GM18909 (cell line): Measurements from ENCODE around the gene ANKRD33B.
"Not testable (repeated sequence)": the region's sequence is repeated elsewhere in the genome, so short reads cannot be mapped to it uniquely, and the experiment has no call there.

ENCODE experiments used
- ATAC-seq: cut with Tn5 transposase; IDR thresholded peaks from one replicate; pipeline ENCODE4 v1.9.1; 2021; ENCODE audit warnings: mild to moderate bottlenecking; ENCODE audit not compliant: unreplicated experiment, poor library complexity

Gene ANKRD33B

GRCh38 chr5:10653043-10653442 is 89.2 kb downstream of the ANKRD33B start:
- no peak for ATAC-seq

GRCh38 chr5:10653751-10654400 is 90.0 kb downstream of the ANKRD33B start:
- no peak for ATAC-seq

- ATAC-seq: no peak
These were observed 90.7 kb downstream of the ANKRD33B start for GRCh38 chr5:10654566-10654965.

DNA sequence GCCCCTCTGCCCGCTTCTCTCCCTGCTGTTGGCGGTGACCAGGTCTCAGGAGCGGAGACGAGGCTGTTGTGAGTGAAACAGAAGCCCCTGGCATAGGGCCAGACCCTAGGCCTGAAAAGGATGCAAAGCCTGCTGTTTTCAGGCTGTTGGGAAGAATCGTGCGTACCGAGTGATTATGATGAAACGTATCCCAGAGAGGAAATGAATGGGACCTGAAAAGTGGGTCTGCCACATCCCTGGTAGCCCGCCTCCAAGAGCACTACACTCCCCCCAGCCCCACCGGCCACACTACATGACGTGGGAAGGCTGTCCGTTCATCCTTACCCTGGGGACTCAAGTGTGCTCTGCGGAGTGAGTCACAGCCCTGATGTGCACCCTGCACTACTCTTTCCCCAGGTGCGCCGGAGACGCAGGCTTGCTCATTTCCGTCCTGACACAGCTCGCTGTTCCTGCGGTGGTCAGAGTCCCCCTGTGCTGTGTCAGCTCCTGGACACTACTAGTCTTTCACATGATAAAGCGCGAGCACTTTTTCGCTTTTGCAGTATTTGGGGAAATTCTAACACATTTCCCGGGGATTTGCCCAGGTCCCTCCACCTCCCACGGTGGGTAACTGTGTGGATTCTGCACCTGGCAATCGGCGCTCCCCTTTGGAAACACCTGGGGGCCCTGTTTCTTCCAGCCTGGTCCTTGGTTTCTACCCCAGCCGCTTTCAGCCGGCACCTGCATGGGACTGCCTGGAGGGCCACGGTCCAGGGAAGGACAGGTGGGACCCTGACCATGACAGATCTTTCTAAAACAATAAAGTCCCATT is 91.5 kb downstream of the ANKRD33B start:
- ATAC-seq: no peak

DNA sequence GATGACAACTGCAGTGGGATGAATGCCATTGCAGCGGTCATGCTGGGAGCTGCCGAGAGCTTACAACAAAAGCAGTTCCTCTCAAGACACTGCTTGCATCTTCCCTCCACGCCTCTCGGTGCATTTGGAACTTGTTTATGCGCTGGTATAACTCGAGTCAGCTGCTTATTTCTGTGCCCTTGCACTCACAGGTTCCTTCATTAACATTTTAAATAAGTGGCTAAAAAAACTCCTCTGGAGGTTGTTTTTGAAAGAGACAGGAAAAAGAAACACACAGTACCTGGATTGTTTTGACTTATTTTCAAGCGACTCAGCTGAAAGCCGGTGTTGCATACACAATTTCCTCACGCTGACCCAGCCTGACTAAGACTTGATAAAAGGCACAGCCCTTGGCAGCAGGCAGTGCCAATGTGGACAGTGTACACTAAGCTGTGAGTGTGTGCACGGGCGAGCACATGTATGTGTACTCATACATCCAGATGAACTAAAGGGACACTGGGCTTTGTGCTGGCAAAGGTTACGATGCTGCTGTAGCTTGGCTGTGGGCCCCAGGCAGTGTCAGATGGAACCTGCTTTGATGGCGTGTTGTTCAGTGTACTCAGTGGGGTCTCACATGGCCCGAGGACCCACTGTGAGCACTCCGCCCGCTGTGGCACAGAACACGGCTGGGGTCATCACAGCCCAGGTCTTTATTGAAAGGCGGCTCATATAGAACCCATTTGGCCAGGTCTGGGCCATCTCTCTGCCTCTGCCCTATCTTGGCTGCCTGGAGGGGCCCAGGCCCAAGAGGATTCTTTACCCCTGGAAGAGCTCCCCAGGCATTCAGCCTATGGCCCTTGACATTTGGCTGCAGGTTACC is 92.3 kb downstream of the ANKRD33B start:
- no peak for ATAC-seq

DNA sequence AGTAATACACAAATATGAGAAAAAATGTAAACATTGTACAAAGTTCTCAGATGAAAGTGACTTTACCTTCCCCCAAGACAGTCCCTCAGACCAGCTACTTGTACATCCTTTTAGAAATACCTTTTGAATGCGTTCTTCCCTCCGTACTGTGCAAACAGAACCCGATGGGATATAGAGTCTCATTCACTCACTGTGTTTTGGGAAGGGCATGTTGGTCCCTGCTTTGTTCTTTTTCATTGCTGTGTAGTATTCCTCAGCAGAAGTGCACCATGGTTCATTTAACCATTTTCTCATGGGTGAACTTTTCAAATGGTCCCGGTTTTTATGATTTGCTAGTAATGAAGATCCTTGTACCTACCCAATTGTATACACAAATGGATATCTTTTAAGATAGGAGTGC is 94.4 kb downstream of the ANKRD33B start:
- ATAC-seq: no peak

DNA sequence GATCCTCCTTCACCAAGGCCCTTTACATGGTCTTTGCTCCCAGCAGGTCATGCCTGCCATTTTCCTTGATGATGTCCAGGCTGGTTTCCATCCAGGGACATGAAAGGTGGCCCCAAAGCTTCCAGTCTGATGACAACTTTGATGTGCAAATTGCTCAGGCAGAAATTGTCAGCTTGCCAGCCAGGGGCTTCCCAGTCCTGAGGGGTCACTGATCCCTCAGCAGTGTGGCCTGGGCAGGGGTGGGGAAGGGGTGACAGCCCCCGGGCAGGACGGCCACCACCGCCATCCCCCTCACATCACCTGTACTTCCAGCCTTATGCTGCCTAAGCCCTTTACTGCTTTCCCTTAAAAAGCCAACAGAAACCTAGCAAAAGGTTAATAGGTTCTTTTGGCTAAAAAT is 96.3 kb downstream of the ANKRD33B start:
- ATAC-seq: no peak

DNA sequence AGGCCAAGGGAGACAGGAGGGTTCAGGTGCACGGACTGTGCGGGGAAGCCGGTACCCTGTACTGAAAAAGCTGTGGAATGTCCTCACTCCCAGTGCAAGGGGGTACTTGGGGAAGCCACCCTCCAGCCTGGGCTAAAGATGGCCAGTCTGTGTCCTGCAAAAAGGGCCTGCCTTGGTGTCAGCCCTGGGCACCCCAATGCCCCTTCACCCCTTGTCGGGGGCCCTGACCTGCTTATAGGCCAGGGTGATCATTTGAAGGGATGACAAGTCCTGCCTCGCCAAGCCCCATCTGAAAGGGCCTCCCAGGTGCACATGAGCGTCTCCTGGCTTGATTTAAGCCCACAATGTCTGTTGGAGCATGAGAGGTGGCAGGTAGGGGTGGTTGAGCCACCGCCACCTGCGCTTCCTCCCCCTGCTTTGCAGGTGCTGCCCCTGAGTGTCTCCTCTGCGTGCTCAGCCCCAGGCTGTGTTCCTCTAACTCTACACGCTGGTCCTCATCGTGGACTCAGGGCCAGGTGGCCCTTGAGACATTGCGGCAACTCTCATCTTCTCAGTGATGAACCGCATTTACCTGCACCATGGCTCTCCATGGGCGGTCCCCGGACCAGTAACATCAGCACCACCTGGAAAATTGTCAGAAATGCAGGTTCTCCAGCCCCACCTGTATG is 97.0 kb downstream of the ANKRD33B start:
- no peak for ATAC-seq

- ATAC-seq: no peak
These were observed 97.5 kb downstream of the ANKRD33B start for GRCh38 chr5:10661401-10661800.

DNA sequence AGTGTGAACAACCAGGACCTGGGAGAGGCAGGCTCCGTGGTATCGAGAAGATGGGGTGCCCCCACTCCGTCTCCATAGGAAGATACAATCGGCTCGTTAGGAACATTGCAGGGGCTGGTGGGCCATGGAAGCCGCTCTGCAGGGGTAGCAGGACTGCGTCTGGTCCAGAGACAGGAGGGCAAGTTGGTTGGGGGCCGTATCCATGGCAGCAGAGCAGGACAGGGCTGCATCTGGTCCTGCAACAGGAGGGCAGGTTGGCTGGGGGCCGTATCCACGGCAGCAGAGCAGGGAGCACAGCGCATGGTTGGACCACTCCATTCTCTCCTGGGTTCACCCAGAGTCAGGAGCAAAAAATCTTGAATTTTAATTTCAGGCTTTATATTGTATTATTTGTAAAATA is 98.2 kb downstream of the ANKRD33B start:
- ATAC-seq: no peak

DNA sequence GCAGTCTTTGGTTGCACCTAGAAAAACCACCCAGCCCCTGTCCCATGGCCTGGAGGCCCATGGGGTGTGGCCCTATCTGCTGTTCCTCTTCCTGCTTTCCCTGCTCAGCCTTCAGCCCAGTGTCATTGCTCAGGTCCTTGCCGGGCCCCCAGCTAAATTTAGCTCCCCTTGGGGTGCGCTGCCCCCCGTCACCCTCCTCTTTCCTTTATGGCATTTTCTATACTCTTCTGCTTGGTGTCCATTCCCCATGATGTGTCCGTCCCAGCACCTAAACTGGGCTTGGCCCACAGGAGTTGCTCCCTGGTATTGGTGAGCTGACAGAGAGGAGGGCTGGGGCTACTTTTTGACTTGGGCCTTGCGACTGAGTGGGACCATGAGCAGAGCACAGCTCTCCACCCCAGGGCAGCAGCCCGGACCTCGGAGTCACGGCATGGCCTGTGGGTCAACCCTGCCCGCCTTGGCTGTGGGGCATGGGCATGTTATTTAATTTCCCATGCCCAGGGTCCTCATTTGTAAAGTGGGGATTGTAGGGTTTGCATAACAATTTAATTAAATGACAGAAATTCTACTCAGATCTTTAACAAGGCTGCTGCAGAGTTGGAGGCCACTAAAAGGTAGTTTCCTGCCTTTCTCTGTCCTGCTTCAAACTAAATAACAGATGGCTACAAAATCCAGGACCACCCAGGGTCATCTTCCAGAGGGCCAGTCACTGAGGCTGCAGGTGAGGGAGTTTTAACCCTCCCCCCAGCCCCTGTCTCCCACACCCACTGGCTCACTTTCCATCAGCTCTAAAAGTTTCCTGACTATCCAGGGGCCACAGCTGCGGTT is 99.0 kb downstream of the ANKRD33B start:
- ATAC-seq: no peak

DNA sequence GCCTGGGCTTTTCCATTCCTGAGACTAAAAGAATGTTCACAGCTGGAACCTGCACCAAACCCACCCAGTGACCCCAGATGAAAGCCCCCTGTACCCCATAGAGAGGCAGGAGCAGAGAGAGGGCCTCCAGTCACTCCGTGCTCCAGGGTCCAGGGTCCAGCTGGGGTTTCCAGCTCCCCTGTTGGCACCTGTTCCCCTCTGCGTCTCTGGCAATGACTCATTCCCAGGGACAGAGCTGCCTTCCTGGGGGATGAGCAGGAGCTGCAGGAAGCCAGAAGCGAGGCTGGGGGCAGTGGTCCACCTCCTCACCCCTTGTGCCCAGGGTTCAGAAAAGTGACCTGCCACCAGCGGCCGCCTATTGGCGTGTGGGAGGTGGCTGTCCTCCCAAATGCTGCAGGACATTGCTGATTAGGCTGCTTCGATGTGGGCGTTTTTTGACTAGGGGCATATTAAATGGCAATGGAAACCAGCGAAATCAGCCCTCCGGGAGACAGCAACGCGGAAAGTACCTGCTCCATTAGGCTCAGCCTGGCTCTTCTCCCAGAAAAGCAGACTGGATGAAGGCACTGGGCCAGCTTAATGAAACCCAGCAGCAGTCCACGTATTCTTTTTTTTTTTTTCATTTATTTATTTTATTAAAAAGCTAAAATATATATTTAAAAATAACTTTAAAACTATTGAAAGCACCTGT is 99.8 kb downstream of the ANKRD33B start:
- ATAC-seq: no peak

- not testable (repeated sequence) for ATAC-seq
These were observed 100.4 kb downstream of the ANKRD33B start for GRCh38 chr5:10664180-10664769.

GRCh38 chr5:10665799-10666198 is 101.9 kb downstream of the ANKRD33B start:
- ATAC-seq: no peak

GRCh38 chr5:10666531-10667299 is 102.8 kb downstream of the ANKRD33B start:
- no peak for ATAC-seq

DNA sequence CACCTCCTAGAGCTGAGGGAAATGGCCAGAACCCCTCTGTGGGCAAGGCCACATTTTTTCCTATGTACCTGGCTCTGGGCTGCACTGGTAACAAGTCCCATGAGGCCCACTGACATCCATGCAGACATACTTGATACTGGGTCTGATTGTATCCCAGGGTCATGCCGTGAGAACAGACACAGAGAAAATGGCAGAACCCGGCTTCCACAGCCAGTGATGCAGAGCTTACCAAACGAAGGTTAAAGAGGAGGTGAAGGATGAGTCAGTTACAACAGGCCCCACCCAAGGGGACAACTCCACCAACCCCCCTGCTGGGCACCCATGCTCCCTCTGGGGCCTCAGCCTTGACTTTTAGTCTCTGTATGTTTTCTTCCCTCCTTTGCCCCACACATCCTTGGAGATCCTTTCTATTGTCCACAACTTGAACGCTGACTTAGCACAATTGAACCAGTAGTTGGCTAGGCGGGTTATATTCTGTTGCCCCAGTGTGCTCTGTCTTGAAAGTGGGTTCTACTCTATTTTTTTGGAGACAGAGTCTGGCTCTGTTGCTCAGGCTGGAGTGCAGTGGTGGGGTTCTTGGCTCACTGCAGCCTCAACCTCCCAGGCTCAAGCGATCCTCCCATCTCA is 103.7 kb downstream of the ANKRD33B start:
- no peak for ATAC-seq

DNA sequence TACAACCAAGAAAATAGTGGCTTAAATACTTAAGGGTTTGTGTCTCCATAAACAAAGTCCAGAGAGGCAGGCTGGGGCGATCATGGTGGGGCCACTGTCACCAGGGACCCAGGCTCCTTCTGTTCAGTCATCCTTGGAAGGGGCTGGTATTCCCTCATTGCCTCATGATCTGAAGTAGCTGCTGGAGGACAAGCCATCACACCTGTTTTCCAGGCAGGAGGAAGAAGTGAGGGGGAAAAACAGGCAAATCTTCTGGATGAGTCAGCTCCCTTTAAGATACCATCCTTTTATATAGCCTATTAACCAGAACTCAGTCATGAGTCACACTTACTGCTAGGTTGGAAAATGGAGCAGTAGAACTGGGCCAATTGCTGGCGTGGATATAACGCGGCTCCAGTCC is 104.8 kb downstream of the ANKRD33B start:
- ATAC-seq: no peak

GRCh38 chr5:10669983-10670382 is 106.1 kb downstream of the ANKRD33B start:
- ATAC-seq: no peak
